NT2/D1 (cell line): ENCODE data around the gene CT45A10.
"Not testable (repeated sequence)": the region's sequence is repeated elsewhere in the genome, so short reads cannot be mapped to it uniquely, and the experiment has no call there.

Source experiments
- YY1 ChIP-seq: IDR thresholded peaks from 2 replicates; pipeline ENCODE4 v1.6.1; 2011; ENCODE audit not compliant: insufficient read length, insufficient read depth
- ZNF274 ChIP-seq: IDR thresholded peaks from 2 replicates; pipeline ENCODE4 v1.6.1; 2011; ENCODE audit warnings: mild to moderate bottlenecking, low read depth, low read length

GRCh38 chrX:135854438-135854837 is 38.8 kb downstream of the CT45A10 start, which contains the start of gene CT45A8:
- TF ChIP-seq YY1, ZNF274: not testable (repeated sequence)
